ENCODE data around the gene FBRSL1. TPM values are rescaled to one million over a fixed set of nuclear protein-coding genes. Genes with fewer than 3 reads are reported as not detected.

FBRSL1 gene
- total RNA-seq, 3 donors from 2014 or later: 3.5 to 9.8 (median 7.2) TPM

- Histone ChIP-seq H3K4me3 (no peak overlapping the region), H3K4me1 (no peaks in the 10 kb centered on the region), H3K36me3 (no peaks in the 10 kb centered on the region), H3K9me3 (no peaks in the 10 kb centered on the region), H3K27ac (no peak overlapping the region), H3K27me3 (peaks cover 6 to 27% of the 10 kb centered on the region in 2 donors)
- DNase-seq (ENCODE audit: low spot score in 2 of 2): no peak
- TF ChIP-seq POLR2A (IDR thresholded peaks at IDR 0.05): no peak
- TF ChIP-seq POLR2AphosphoS5 (IDR thresholded peaks at IDR 0.05): no peak
- TF ChIP-seq CTCF (IDR thresholded peaks at IDR 0.05): no peak
- intact Hi-C loops (cut with DNase I; ENCODE audit: low total_unique reads): no loop called here
Observed at GRCh38 chr12:132454193-132454932, 35.6 kb upstream of the FBRSL1 start.

- Histone ChIP-seq H3K27me3 (peaks cover 6 to 23% of the 10 kb centered on the region in 2 donors), H3K9me3 (no peaks in the 10 kb centered on the region), H3K36me3 (no peaks in the 10 kb centered on the region), H3K27ac (no peak overlapping the region), H3K4me1 (no peaks in the 10 kb centered on the region), H3K4me3 (no peak overlapping the region)
- no peak for TF ChIP-seq POLR2AphosphoS5 (IDR thresholded peaks at IDR 0.05)
- TF ChIP-seq POLR2A (IDR thresholded peaks at IDR 0.05): no peak
- no peak for TF ChIP-seq CTCF (IDR thresholded peaks at IDR 0.05)
- no peak for DNase-seq (ENCODE audit: low spot score in 2 of 2)
- intact Hi-C loops (cut with DNase I; ENCODE audit: low total_unique reads): no loop called here
Observed at GRCh38 chr12:132454933-132455418, 35.0 kb upstream of the FBRSL1 start.

GRCh38 chr12:132455565-132455964 is 34.4 kb upstream of the FBRSL1 start:
- H3K36me3 ChIP-seq: no peaks in the 10 kb centered on the region
- peaks cover 0 to 3% of the 10 kb centered on the region in 2 donors for H3K9me3 ChIP-seq
- H3K27me3 ChIP-seq: peaks cover 6 to 18% of the 10 kb centered on the region in 2 donors
- H3K4me1 ChIP-seq: no peaks in the 10 kb centered on the region
- H3K27ac ChIP-seq: no peak overlapping the region
- no peak for DNase-seq (ENCODE audit: low spot score in 2 of 2)
- H3K4me3 ChIP-seq: no peak overlapping the region
- intact Hi-C loops (cut with DNase I; ENCODE audit: low total_unique reads): no loop called here
- TF ChIP-seq POLR2A (IDR thresholded peaks at IDR 0.05) (no peak), CTCF (IDR thresholded peaks at IDR 0.05) (no peak), POLR2AphosphoS5 (IDR thresholded peaks at IDR 0.05) (no peak)

- no peak for DNase-seq (ENCODE audit: low spot score in 2 of 2)
- Histone ChIP-seq H3K9me3 (peaks cover 0 to 3% of the 10 kb centered on the region in 2 donors), H3K27ac (no peak overlapping the region), H3K27me3 (peaks cover 6 to 10% of the 10 kb centered on the region in 2 donors), H3K36me3 (no peaks in the 10 kb centered on the region), H3K4me1 (no peaks in the 10 kb centered on the region), H3K4me3 (no peak overlapping the region)
- TF ChIP-seq POLR2A (IDR thresholded peaks at IDR 0.05): no peak
- no peak for TF ChIP-seq POLR2AphosphoS5 (IDR thresholded peaks at IDR 0.05)
- TF ChIP-seq CTCF (IDR thresholded peaks at IDR 0.05): no peak
- intact Hi-C loops (cut with DNase I; ENCODE audit: low total_unique reads): no loop called here
Observed at GRCh38 chr12:132456186-132456943, 33.6 kb upstream of the FBRSL1 start.

Data from breast epithelium (tissue), 4 donors.